ENCODE data around the gene RFXANK.
"Not testable (repeated sequence)": the region's sequence is repeated elsewhere in the genome, so short reads cannot be mapped to it uniquely, and the experiment has no call there.

The RFXANK gene, protein sequence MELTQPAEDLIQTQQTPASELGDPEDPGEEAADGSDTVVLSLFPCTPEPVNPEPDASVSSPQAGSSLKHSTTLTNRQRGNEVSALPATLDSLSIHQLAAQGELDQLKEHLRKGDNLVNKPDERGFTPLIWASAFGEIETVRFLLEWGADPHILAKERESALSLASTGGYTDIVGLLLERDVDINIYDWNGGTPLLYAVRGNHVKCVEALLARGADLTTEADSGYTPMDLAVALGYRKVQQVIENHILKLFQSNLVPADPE

GRCh38 chr19:19192078-19192882 lies at the start of gene RFXANK, which contains the start of gene BORCS8:
Gene RFXANK, plus strand, starts transcription at chr19:19192258. Its CDS starts 1,689 bp downstream, at chr19:19193947.
Gene BORCS8, minus strand, starts transcription at chr19:19192152. Its CDS starts 35 bp downstream, at chr19:19192117.
- H3K27ac ChIP-seq: peak within 1 kb of the TSS; percentile 87
- TF ChIP-seq CTCF (conservative IDR thresholded peaks at IDR 0.05): no peak

- no peak for TF ChIP-seq CTCF (conservative IDR thresholded peaks at IDR 0.05)
- no peak overlapping the region for H3K27ac ChIP-seq
Observed at GRCh38 chr19:19142347-19142746, 49.7 kb upstream of the RFXANK start.

GRCh38 chr19:19145281-19145680 lies 46.8 kb upstream of the RFXANK start:
- no peak overlapping the region for H3K27ac ChIP-seq
- no peak for TF ChIP-seq CTCF (conservative IDR thresholded peaks at IDR 0.05)

DNA sequence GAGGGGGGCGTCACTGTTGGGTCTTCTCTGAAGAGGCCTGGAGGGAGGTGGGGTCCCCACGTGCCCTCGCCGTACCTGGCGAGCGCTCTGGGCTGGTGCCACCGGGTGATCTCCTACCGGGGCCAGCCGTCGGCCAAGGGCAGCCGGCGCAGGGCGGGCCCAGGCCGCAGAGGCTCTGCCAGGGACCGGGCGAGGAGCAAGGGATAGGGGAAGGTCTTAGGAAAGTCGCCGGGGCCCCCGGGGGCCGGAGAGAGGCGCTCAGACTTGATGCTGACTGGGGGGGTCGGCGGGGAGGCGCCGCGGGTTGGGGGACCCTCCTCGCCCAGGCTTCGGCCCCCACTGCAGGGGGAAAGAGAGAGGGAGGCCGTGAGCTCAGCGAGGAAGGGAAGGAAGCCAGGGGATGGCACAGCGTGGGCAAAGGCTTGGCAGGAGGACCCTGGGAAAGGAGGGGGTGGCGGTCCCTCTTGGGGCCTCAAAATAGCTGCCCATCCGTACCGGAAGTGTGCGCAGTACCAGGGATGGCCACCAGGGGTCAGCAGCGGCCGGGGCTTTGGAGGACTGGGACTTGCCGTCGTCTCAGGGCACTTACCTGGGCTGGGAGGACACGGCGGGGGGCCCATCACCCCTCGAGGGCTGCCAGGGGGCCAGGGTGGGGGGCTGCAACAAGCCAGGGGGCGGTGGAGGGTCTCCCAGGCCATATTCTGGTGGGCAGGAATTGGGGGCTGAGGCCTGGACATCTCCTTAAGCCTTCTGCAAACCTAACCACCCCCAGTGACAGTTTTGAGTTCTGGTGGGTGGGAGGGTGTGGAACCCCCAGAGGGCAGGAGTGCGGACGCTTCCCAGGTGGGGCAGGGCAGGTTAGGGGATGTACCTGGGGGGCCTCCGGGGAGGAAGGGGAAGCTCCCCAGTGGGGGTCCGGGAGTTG lies 46.1 kb upstream of the RFXANK start:
- no peak overlapping the region for H3K27ac ChIP-seq

DNA sequence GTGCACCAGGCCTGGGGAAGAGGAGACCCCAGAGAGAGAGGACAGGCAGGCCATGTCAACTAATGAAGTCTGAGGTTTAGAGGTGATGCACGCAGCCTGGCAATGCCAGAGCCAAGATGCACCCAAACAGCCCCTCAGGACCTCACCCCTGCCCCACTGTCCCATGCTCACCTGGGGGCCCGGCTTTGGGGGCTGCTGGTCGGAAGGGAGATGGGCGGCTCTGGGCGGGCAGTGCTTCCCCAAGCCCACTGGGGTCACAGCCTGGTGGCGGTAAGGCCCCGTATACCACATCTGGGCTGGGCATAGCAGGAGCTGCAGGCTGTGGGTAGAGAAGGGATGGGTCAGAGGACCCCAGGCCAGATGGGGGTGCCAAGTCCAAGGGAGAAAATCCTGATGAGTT lies 45.2 kb upstream of the RFXANK start:
- H3K27ac ChIP-seq: no peak overlapping the region
- TF ChIP-seq CTCF (conservative IDR thresholded peaks at IDR 0.05): no peak

More for the DNA sequence above, 46.1 kb upstream of the RFXANK start:
- TF ChIP-seq CTCF (conservative IDR thresholded peaks at IDR 0.05): peak; percentile 85

DNA sequence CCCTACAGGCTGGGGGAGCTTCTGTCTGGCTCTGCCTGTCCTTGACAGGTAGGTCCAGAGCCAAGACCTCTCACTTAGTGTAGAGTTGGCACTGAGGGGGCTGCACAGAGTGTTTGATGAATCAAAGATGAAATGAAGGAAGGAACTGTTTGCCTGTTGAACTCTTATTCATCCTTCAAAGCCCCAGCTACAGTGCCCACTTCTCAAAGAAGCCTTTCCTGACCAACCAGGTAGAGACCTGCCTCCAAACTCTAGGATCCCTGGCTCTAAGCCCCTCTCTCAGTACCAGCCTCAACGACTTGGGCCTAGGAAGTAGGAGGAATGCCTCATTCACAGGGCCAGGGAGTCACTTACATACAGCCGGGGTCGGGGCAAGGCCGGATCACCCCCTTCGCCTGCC lies 44.7 kb upstream of the RFXANK start:
- no peak overlapping the region for H3K27ac ChIP-seq
- no peak for TF ChIP-seq CTCF (conservative IDR thresholded peaks at IDR 0.05)

DNA sequence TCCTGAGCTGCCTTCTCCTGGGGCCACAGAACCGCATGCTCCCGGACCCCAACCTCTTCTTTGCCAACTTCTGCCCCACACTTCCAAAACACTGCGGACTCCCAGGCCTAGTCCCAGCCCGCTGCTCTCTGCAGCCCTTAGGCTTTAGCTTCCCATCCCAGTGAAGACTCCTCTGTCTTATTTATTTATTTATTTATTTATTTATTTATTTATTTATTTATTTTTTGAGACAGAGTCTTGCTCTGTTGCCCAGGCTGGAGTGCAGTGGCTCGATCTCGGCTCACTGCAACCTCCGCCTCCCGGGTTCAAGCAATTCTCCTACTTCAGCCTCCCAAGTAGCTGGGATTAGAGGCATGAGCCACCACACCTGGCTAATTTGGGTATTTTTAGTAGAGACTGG lies 43.6 kb upstream of the RFXANK start:
- H3K27ac ChIP-seq: not testable (repeated sequence)

Measured in VCaP (cell line).